ENCODE results near the gene POU2AF2.

The POU2AF2 gene

DNA sequence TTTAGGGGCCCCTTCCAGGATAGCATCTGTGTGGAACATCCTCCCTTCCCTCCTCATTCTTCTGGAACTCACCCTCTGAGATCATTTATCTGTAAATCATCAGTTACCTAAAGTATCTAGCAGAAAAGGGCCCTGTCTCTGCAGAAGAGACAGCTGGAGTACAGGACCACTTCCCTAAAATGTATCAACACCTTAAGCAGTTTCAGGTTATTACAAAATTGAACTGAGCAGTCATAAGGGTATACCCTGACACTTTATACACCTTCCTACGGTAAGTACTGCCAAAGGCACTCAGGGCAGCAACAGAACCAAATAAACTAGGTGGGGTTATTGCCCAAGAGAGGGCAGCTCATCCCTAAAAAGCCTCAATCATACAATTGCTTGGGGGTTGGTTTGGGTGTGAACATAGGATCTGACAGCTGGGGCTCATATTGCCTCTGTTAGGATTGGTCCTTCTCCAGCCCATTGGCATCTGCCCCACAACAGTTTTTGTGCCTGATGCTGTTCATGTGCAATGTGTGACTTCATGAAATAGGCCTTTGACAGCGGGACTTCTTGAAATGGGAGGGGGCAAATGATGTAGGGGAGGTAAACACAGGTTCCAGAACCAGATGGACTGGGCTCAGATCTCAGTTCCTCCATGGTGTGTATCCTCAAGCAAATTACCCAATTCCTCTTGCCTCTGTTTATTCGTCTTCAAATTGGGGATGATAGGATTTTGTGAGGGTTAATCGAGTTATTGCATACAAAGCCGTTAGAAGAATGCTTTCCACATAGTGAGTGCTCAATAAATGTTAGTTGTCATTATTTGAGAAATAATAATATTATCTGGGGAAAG is 55.7 kb downstream of the POU2AF2 start:
- TF ChIP-seq REST (IDR thresholded peaks at IDR 0.05; ENCODE audit: insufficient read depth in 1 of 2, low read depth in 2 of 2, low read length in 2 of 2) (no peak), FOXP2 (optimal IDR thresholded peaks at IDR 0.05; ENCODE audit: borderline replicate concordance, extremely low read depth, extremely low read length, insufficient read depth) (no peak), SIN3A (IDR thresholded peaks at IDR 0.05; ENCODE audit: borderline replicate concordance, insufficient read depth, low read length) (no peak), TAF1 (IDR thresholded peaks at IDR 0.05; ENCODE audit: borderline replicate concordance, insufficient read depth, low read length) (no peak), POLR2AphosphoS5 (IDR thresholded peaks at IDR 0.05; ENCODE audit: low read depth, low read length) (no peak)

DNA sequence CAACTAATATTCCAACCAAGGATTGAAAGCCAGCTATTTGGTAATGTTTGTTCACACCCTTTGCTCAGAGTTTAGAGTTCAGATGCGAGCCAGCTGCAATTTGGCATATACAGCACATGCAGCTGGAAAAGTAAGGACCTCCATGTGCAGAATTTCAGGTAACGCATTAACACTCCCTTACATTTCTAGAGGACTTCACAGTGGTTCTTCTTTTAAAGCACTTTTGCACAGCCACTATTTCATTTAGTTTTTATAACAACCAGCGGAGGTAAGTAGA is 56.3 kb downstream of the POU2AF2 start:
- TF ChIP-seq REST (IDR thresholded peaks at IDR 0.05; ENCODE audit: insufficient read depth in 1 of 2, low read depth in 2 of 2, low read length in 2 of 2) = no peak

DNA sequence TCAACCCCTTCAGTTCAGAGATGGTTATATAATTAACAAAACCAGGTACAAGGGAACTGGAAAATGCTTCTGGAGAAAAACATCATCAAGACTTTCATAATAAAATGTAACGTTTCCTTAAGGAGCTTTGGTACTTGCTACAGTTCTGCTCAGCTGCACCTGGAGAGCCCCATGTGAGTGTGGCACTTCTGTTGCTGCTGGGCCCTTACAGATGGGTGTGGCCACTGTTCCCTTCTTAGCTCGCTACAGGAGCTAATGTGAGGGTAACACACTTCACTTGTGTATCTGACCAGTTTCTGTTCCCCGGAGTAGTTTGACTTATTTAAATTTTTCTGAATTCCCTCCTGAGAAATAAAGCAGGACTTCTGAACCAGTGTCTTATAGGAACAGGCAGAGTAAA is 56.8 kb downstream of the POU2AF2 start:
- no peak for TF ChIP-seq FOXP2 (optimal IDR thresholded peaks at IDR 0.05; ENCODE audit: borderline replicate concordance, extremely low read depth, extremely low read length, insufficient read depth)
- TF ChIP-seq POLR2AphosphoS5 (IDR thresholded peaks at IDR 0.05; ENCODE audit: low read depth, low read length) = no peak
- no peak for TF ChIP-seq SIN3A (IDR thresholded peaks at IDR 0.05; ENCODE audit: borderline replicate concordance, insufficient read depth, low read length)
- TF ChIP-seq TAF1 (IDR thresholded peaks at IDR 0.05; ENCODE audit: borderline replicate concordance, insufficient read depth, low read length) = no peak
- no peak for TF ChIP-seq REST (IDR thresholded peaks at IDR 0.05; ENCODE audit: insufficient read depth in 1 of 2, low read depth in 2 of 2, low read length in 2 of 2)

GRCh38 chr11:111303461-111303860 is 57.9 kb downstream of the POU2AF2 start:
- TF ChIP-seq FOXP2 (optimal IDR thresholded peaks at IDR 0.05; ENCODE audit: borderline replicate concordance, extremely low read depth, extremely low read length, insufficient read depth) (no peak), POLR2AphosphoS5 (IDR thresholded peaks at IDR 0.05; ENCODE audit: low read depth, low read length) (no peak), SIN3A (IDR thresholded peaks at IDR 0.05; ENCODE audit: borderline replicate concordance, insufficient read depth, low read length) (no peak), TAF1 (IDR thresholded peaks at IDR 0.05; ENCODE audit: borderline replicate concordance, insufficient read depth, low read length) (no peak), REST (IDR thresholded peaks at IDR 0.05; ENCODE audit: insufficient read depth in 1 of 2, low read depth in 2 of 2, low read length in 2 of 2) (no peak)

All from PFSK-1 (cell line).